GM19452 (cell line): ENCODE results near the gene KIF6.

ENCODE experiments used
- ATAC-seq: cut with Tn5 transposase; IDR thresholded peaks from one replicate; pipeline ENCODE4 v1.9.1; 2021; ENCODE audit not compliant: unreplicated experiment

Gene KIF6

GRCh38 chr6:39360378-39360777 is 364.8 kb downstream of the KIF6 start:
- no peak for ATAC-seq

GRCh38 chr6:39357998-39358686 is 367.1 kb downstream of the KIF6 start:
- ATAC-seq = no peak

GRCh38 chr6:39353698-39354315 is 371.4 kb downstream of the KIF6 start:
- ATAC-seq = no peak

GRCh38 chr6:39350723-39351505 is 374.3 kb downstream of the KIF6 start:
- no peak for ATAC-seq

GRCh38 chr6:39348740-39349139 is 376.5 kb downstream of the KIF6 start:
- ATAC-seq = no peak

- peak; percentile 62 for ATAC-seq
These were observed 377.2 kb downstream of the KIF6 start for GRCh38 chr6:39347906-39348585.

- no peak for ATAC-seq
These were observed 378.0 kb downstream of the KIF6 start for GRCh38 chr6:39347206-39347605.

GRCh38 chr6:39344821-39345280 is 380.4 kb downstream of the KIF6 start:
- ATAC-seq = no peak

- ATAC-seq = no peak
These were observed 381.8 kb downstream of the KIF6 start for GRCh38 chr6:39343396-39343870.

- no peak for ATAC-seq
These were observed 382.4 kb downstream of the KIF6 start for GRCh38 chr6:39342692-39343395.

GRCh38 chr6:39341937-39342336 is 383.3 kb downstream of the KIF6 start:
- ATAC-seq = no peak

- ATAC-seq = no peak
These were observed 383.9 kb downstream of the KIF6 start for GRCh38 chr6:39341352-39341751.

- no peak for ATAC-seq
These were observed 385.2 kb downstream of the KIF6 start for GRCh38 chr6:39339868-39340550.

GRCh38 chr6:39339096-39339867 is 385.9 kb downstream of the KIF6 start:
- no peak for ATAC-seq

- ATAC-seq = no peak
These were observed 386.8 kb downstream of the KIF6 start for GRCh38 chr6:39338397-39338796.

- peak; percentile 83 for ATAC-seq
These were observed 389.2 kb downstream of the KIF6 start for GRCh38 chr6:39335780-39336545.

GRCh38 chr6:39333644-39334438 is 391.4 kb downstream of the KIF6 start:
- no peak for ATAC-seq

GRCh38 chr6:39330476-39330875 is 394.7 kb downstream of the KIF6 start:
- peak; percentile 6 for ATAC-seq
